Spleen (tissue), 13 donors: Measurements from ENCODE around the gene ARHGAP28. TPM values are rescaled to one million over a fixed set of nuclear protein-coding genes. Genes with fewer than 3 reads are reported as not detected.

Source experiments
- DNase-seq: peaks from one replicate; pipeline ENCODE4 v3.0.0-alpha.2; 2020
- H3K27ac ChIP-seq, 8 donors: fragments of 200-600 bp; sonication (generic) in 7 of 8; 1 replicate in 4 of 8; 2 replicates in 4 of 8; pipeline versions ENCODE4 v1.5.0 to v1.8.0; 2016 to 2021; ENCODE audit warnings: inconsistent platforms in 4 of 8, mild to moderate bottlenecking in 4 of 8, moderate library complexity in 1 of 8
- H3K27me3 ChIP-seq, 7 donors: fragments of 200-600 bp; sonication (generic) in 6 of 7; replicated peaks in 1 of 7; 1 replicate in 4 of 7; 2 replicates in 3 of 7; pipeline versions ENCODE4 v1.5.0 to v1.8.0; 2016 to 2021; ENCODE audit warnings: inconsistent platforms in 3 of 7, mild to moderate bottlenecking in 1 of 7
- H3K36me3 ChIP-seq, 6 donors: fragments of 200-600 bp; sonication (generic) in 5 of 6; 1 replicate in 4 of 6; 2 replicates in 2 of 6; pipeline versions ENCODE4 v1.5.0 to v1.8.0; 2016 to 2021; ENCODE audit warnings: inconsistent platforms in 2 of 6
- H3K4me1 ChIP-seq, 6 donors: fragments of 200-600 bp; sonication (generic) in 5 of 6; 1 replicate in 3 of 6; 2 replicates in 3 of 6; pipeline versions ENCODE4 v1.5.0 to v1.8.0; 2016 to 2021; ENCODE audit warnings: inconsistent platforms in 3 of 6
- H3K4me3 ChIP-seq, 8 donors: fragments of 200-600 bp; sonication (generic) in 7 of 8; 1 replicate in 4 of 8; 2 replicates in 4 of 8; pipeline versions ENCODE4 v1.5.0 to v1.8.0; 2016 to 2021; ENCODE audit warnings: inconsistent platforms in 4 of 8, mild to moderate bottlenecking in 4 of 8, moderate library complexity in 2 of 8
- H3K9me3 ChIP-seq, 8 donors: fragments of 200-600 bp; sonication (generic) in 7 of 8; 1 replicate in 4 of 8; 2 replicates in 4 of 8; pipeline versions ENCODE4 v1.5.0 to v1.8.0; 2016 to 2021; ENCODE audit warnings: inconsistent platforms in 4 of 8
- CTCF ChIP-seq, 11 experiments: fragments of 200-600 bp in 7 of 11; fragments of 450-650 bp in 4 of 11; sonication (generic) in 4 of 11; IDR thresholded peaks in 8 of 11; conservative IDR thresholded peaks in 3 of 11; 1 replicate in 7 of 11; 2 replicates in 4 of 11; pipeline versions ENCODE4 v1.4.0 to v1.8.0; 2016 to 2021; ENCODE audit warnings: antibody characterized with exemption in 11 of 11, inconsistent platforms in 4 of 11, mild to moderate bottlenecking in 1 of 11
- POLR2A ChIP-seq, 3 donors: fragments of 450-650 bp; IDR thresholded peaks; one replicate each; pipeline ENCODE4 v1.5.1; 2017; ENCODE audit warnings: antibody characterized with exemption in 3 of 3, mild to moderate bottlenecking in 1 of 3
- POLR2AphosphoS5 ChIP-seq, 3 donors: sonication (generic); formaldehyde crosslinking; IDR thresholded peaks; one replicate each; pipeline ENCODE4 v1.5.1; 2017; ENCODE audit warnings: antibody characterized with exemption in 3 of 3
- WGBS, 5 donors: extraction: QIAGEN DNeasy Blood & Tissue Kit in 3 of 5; methylation state at CpG; one replicate each; pipeline versions ENCODE4 v1.1.5 to v1.1.7; 2013 to 2018; 5-methylcytosine and 5-hydroxymethylcytosine counted together
- intact Hi-C: fragments of 100-400 bp; cut with DNase I; formaldehyde crosslinking; loops from one replicate; pipeline ENCODE4 v1.15.0; 2023; ENCODE audit warnings: low total_unique reads
- long read RNA-seq, 2 donors: transcript quantifications; one replicate each; lab custom pipeline, GENCODE V29; 2026
- polyA plus RNA-seq, 3 donors: library from polyadenylated mRNA; stranded (reverse); fragments of 200-250 nt; gene quantifications; one replicate each; pipeline ENCODE4 v1.2.1, GENCODE V29; 2013
- total RNA-seq, 7 donors: library from RNA; depleted of rRNA in 3 of 7; stranded (reverse); fragments of >200 nt in 3 of 7; fragmentation: NEBNext Ultra II Directional in 4 of 7; extraction: Animal tissue kit (Norgen Biotek cat#: 25700) in 4 of 7; gene quantifications; one replicate each; pipeline versions ENCODE4 v1.1.0 to v1.2.1, GENCODE V29; 2016 to 2021
- donor health status: healthy with polysubstance abuse.
- donor health status: DM: no; HTN: no; CAD: no; lungs with moderate emphysema.
- donor health status: DM: no; HTN: no; CAD: no.
- donor health status: Bipolar disorder and iron deficiency.
- donor health status: healthy.
- donor health status: DM: no; HTN: no; CAD: no.
- donor health status: DM: yes; HTN: yes; CAD: no.

The ARHGAP28 gene
- total RNA-seq = 10 to 100 TPM; 13.8 to 78.3 (median 43.6) TPM
- 10 to 100 TPM in 1 of 3 donors, 1 to 10 TPM in 2; 1.9 to 10.5 (median 2.6) TPM for polyA plus RNA-seq
- long read RNA-seq, donor 1, full-length matches to known transcripts = 9 of 9 reads
- long read RNA-seq, donor 1, partial matches to known transcripts = 0 of 9 reads
- long read RNA-seq, donor 1, other reads (novel, unspliced or antisense) = 0 of 9 reads
- long read RNA-seq, donor 2, partial matches to known transcripts = 0 of 3 reads
- long read RNA-seq, donor 2, other reads (novel, unspliced or antisense) = 0 of 3 reads

DNA sequence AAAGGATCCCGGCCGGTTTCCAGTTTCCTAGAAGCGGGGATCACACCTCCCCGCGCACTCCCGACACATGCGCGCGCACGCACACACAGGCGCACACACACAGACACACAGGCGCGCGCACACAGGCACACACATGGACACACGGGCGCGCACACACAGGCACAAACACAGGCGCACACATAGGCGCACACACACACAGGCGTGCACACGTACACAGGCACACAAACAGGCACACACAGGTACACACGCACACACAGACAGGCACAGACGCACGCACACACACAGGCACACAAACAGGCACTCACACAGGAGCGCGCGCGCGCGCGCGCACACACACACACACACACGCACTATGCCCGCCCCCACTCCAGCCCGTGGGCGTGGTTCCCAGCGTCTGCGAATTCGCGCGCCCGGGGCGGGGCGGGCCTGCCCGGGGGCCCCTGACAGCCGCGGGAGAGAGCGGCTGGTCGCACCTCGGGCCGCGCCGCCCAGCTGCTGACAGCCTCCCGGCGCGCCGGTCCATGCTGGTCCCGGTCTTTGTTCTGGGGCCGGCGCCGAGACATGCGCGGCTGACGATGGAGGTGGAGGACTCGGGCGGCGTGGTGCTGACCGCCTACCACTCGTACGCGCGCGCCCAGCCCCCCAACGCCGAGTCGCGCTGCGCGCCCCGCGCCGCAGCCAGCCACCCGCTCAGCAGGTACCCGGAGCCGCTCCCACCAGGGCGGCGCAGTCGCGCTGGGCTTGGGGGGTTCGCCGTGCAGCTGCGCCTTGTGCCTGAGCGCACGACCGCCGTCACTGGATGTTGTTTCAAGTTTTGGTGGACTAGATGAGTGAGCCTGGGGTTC, at the start of gene ARHGAP28:
ARHGAP28 (plus strand) TSS at position 470 of the 845 bp plus-strand sequence; CDS start at position 576, 106 bp downstream.
- peak; percentile 87 for DNase-seq
- WGBS, 5 donors = 0 to 6% (median 1%) methylated on average over 13 to 96 of the region's 96 CpGs

GRCh38 chr18:6681331-6681875, 48.1 kb upstream of the ARHGAP28 start:
- no peak for TF ChIP-seq CTCF (IDR thresholded peaks at IDR 0.05 in 8 of 11, conservative IDR thresholded peaks at IDR 0.05 in 3 of 11)
- TF ChIP-seq POLR2A (IDR thresholded peaks at IDR 0.05) = no peak
- TF ChIP-seq POLR2AphosphoS5 (IDR thresholded peaks at IDR 0.05) = no peak
- Histone ChIP-seq H3K27ac (no peak overlapping the region), H3K9me3 (peaks cover 0 to 3% (median 0%) of the 10 kb centered on the region in 8 donors), H3K4me1 (no peaks in the 10 kb centered on the region), H3K4me3 (no peak overlapping the region), H3K27me3 (no peaks in the 10 kb centered on the region), H3K36me3 (no peaks in the 10 kb centered on the region)
- intact Hi-C loops = no loop called here
- 65 to 77% (median 73%) methylated on average over 1 of the region's 1 CpG for WGBS, 5 donors
- DNase-seq = no peak

More for the DNA sequence above, at the start of gene ARHGAP28:
- TF ChIP-seq POLR2AphosphoS5 (IDR thresholded peaks at IDR 0.05) (peak; percentile 62 to 88 (median 78)), POLR2A (IDR thresholded peaks at IDR 0.05) (peak in 1 of 3 donors; percentile 75), CTCF (IDR thresholded peaks at IDR 0.05 in 8 of 11, conservative IDR thresholded peaks at IDR 0.05 in 3 of 11) (peak in 5 of 11 experiments; percentile 25 to 36 (median 32))
- H3K27ac ChIP-seq = peak within 1 kb of the TSS; percentile 55 to 88 (median 82)
- intact Hi-C loops = no loop called here
- H3K9me3 ChIP-seq = no peaks in the 10 kb centered on the region
- H3K4me3 ChIP-seq = peak within 1 kb of the TSS; percentile 32 to 68 (median 46)
- H3K36me3 ChIP-seq = no peaks in the 10 kb centered on the region
- peaks cover 0 to 33% (median 0%) of the 10 kb centered on the region in 7 donors for H3K27me3 ChIP-seq
- peaks cover 0 to 23% (median 3%) of the 10 kb centered on the region in 6 donors for H3K4me1 ChIP-seq

- DNase-seq = no peak
- no peak for TF ChIP-seq CTCF (IDR thresholded peaks at IDR 0.05 in 8 of 11, conservative IDR thresholded peaks at IDR 0.05 in 3 of 11)
- TF ChIP-seq POLR2A (IDR thresholded peaks at IDR 0.05) = no peak
- TF ChIP-seq POLR2AphosphoS5 (IDR thresholded peaks at IDR 0.05) = no peak
- 72 to 78% (median 74%) methylated on average over 12 to 14 of the region's 14 CpGs for WGBS, 5 donors
- Histone ChIP-seq H3K4me1 (no peaks in the 10 kb centered on the region), H3K4me3 (no peak overlapping the region), H3K27ac (no peak overlapping the region), H3K36me3 (no peaks in the 10 kb centered on the region), H3K9me3 (peaks cover 0 to 3% (median 0%) of the 10 kb centered on the region in 8 donors), H3K27me3 (no peaks in the 10 kb centered on the region)
- intact Hi-C loops = no loop called here
Measured at GRCh38 chr18:6682437-6683111, 46.9 kb upstream of the ARHGAP28 start.
